Activated T-cell treated with anti-CD3 and anti-CD28 coated beads for 24 hours (primary cell): ENCODE results near the gene ABL1.
"Not testable (repeated sequence)": the region's sequence is repeated elsewhere in the genome, so short reads cannot be mapped to it uniquely, and the experiment has no call there.

Experiments used
- DNase-seq: peaks from one replicate; pipeline ENCODE4 v3.0.0-alpha.2; 2020; ENCODE audit warnings: low read depth

ABL1 gene

GRCh38 chr9:130834371-130835336 lies at the start of gene ABL1:
Gene ABL1, plus strand, starts transcription at chr9:130835254. Its CDS starts 193 bp downstream, at chr9:130835447.
- DNase-seq: peak; percentile 51

DNA sequence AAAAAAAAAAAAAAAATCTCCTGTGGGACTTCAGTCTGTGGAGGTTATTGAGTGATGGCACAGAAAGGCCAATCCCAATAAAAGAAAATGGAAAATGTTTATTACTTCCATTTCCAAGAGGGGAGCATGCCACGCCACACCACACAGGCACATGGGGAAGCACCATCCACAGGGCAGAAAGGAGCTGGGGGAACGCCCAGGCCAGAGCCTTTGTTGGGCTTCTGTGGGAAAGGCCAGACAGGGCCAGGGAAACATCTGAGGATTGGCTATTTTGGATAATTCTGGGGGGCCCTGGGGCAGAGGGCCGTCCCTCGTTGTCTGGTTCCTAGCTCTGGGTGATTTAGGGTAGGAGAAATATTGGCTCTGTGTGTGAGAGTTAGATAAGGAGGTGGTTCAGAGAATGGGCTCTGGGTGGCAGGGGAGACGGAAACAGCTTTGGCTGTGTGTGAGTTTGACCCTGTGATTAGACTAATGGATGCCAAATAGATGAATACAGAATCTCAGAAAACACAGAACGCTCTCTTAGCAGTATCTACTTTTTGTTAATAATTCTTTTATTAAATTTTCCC lies 49.0 kb upstream of the ABL1 start:
- DNase-seq: no peak

GRCh38 chr9:130786526-130786925 lies 48.5 kb upstream of the ABL1 start:
- no peak for DNase-seq

GRCh38 chr9:130789747-130790672 lies 45.0 kb upstream of the ABL1 start:
- DNase-seq: no peak

GRCh38 chr9:130791303-130791894 lies 43.7 kb upstream of the ABL1 start:
- DNase-seq: no peak

GRCh38 chr9:130793589-130793988 lies 41.5 kb upstream of the ABL1 start:
- no peak for DNase-seq

GRCh38 chr9:130794021-130794420 lies 41.0 kb upstream of the ABL1 start:
- DNase-seq: not testable (repeated sequence)

DNA sequence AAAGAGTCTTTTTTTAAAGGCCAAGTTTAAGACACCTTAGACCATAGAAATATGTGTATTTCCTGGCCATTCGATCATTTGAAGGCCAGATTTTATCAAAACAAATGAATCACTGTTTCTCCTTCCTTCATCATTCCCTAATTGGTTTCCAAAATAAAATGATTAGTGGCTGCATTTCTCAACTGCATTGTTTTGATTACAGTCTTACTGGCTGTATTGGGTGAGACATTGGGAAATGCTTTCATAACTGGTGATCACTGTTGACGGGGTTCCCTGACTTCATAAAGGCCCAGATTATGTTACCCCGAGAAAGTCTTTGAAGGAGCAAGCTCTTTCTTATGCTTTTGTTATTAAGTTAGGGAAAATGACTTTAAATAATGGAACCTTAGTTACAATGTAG lies 40.6 kb upstream of the ABL1 start:
- not testable (repeated sequence) for DNase-seq

- no peak for DNase-seq
Observed at GRCh38 chr9:130794923-130795495, 40.0 kb upstream of the ABL1 start.

DNA sequence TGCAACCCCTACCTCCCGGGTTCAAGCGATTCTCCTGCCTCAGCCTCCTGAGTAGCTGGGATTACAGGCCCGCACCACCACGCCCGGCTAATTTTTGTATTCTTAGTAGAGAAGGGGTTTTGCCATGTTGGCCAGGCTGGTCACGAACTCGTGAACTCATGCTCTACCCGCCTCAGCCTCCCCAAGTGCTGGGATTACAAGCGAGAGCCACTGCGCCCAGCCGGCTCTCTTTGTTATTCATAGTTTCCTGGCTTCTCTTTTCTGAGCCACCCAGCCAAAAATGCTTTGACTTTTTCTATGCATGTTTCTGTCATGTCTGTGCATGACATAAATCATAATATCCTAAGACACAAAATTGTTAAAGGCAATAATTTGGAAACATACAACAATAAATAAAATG lies 31.9 kb upstream of the ABL1 start:
- DNase-seq: not testable (repeated sequence)

GRCh38 chr9:130805510-130806326 lies 29.3 kb upstream of the ABL1 start:
- DNase-seq: no peak

DNA sequence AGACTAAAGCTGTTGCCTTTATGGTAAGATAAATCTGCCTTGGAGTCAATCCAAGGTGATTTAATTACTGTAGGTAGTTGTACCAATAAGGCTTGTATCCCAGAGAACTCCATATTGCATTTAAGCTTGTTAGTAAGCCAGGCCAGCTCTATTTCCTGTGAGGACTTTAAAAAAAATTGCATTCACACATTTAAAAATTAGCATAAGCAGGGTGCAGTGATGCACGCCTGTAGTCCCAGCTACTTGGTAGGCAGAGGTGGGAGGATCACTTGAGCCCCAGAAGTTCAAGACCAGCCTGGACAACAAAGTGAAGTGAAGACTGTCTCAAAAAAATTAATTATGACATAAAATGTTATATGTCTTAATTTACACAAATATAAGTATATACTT lies 28.7 kb upstream of the ABL1 start:
- no peak for DNase-seq

GRCh38 chr9:130810609-130811136 lies 24.4 kb upstream of the ABL1 start:
- DNase-seq: no peak

DNA sequence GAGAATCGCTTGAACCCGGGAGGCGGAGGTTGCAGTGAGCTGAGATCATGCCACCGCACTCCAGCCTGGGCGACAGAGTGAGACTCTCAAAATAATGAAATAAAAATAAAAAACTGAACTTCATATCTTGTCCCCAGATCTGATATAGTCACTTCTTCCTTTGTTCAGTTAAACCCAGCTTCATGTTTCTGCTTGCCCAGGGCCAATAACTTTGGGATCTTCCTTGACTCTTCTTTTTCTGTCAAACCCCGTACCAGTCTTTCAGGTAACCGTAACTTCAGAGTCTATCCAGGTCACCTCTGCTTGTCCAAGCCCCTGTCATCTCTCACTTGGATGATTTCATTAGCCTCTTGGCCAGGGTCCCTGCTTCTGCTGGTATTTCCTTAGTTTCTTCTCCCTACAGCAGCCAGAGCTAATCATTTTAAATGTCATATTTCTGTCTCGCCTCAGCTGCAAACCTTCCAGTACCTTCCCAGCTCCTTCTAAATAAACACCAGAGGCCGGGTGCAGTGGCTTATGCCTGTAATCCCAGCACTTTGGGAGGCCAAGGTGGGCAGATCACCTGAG lies 19.7 kb upstream of the ABL1 start:
- DNase-seq: no peak

DNA sequence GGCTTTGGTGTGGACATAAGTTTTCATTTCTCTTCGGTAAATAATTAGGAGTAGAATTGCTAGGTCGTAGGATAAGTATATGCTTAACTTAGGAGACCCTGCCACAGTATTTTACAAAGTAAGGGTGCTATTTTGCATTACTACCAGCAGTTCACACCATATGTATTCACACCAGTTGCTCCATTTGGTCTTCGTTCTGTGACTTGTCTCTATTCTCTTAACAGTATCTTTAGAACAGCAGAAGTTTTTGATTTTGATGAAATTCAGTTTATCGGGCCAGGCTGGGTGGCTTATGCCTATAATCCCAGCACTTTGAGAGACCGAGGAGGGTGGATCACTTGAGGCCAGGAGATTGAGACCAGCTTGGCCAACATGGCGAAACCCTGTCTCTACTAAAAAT lies 17.1 kb upstream of the ABL1 start:
- no peak for DNase-seq

GRCh38 chr9:130820135-130820738 lies 14.8 kb upstream of the ABL1 start:
- no peak for DNase-seq

DNA sequence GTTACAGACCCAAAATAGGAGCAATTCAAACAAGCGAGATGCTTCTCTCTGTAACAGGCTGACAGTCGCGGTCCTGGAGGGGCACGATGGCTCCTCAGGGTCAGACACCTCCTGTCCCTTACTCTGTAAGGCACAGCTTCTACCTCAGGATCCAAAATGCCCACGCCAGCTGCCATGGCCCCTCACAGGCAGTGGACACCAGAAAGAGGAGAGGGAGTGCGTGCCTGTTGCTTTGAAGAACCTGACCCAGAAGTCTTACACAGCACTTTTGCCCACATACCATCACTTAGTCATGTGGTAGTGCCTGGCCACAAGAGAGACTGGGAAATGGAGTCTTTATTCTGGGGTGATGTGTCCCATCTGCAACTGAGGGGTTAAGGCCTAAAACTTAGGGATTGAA lies 11.6 kb upstream of the ABL1 start:
- no peak for DNase-seq

GRCh38 chr9:130824079-130824478 lies 11.0 kb upstream of the ABL1 start:
- DNase-seq: no peak

- no peak for DNase-seq
Observed at GRCh38 chr9:130824643-130825350, 10.3 kb upstream of the ABL1 start.
